Measurements from ENCODE around the gene PFKFB4.

The PFKFB4 gene

GRCh38 chr3:48518069-48518468 is 38.5 kb downstream of the PFKFB4 start:
- Histone ChIP-seq H3K27me3 (ENCODE audit: insufficient read depth, low read depth, severe bottlenecking) (no peaks in the 10 kb centered on the region), H3K9me3 (ENCODE audit: severe bottlenecking) (no peaks in the 10 kb centered on the region), H3K36me3 (no peaks in the 10 kb centered on the region), H3K4me3 (ENCODE audit: low read depth, low read length) (no peak overlapping the region), H3K27ac (no peak overlapping the region)
- no peak for TF ChIP-seq CTCF (IDR thresholded peaks at IDR 0.05; ENCODE audit: low read depth, low read length)
- no peak for DNase-seq

DNA sequence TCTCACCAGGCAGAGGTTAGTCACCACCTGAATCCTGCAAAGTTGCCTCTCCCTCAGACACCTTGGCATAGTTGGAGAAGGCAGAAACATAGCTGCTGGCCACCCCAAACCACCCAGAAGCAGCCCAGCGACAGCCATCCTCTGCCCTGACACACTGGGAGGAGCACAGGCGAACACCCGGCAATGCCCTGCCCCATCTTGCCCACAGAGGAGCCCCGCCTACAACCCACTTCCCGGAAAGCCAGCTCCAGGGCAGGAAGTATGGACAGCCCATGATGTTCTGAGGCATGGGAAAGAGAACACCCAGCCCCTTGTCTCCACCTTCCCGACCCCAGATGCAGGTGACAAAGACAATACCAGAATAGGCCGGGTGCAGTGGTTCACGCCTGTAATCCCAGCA is 40.0 kb downstream of the PFKFB4 start:
- no peak for TF ChIP-seq CTCF (IDR thresholded peaks at IDR 0.05; ENCODE audit: low read depth, low read length)
- no peaks in the 10 kb centered on the region for H3K27me3 ChIP-seq (ENCODE audit: insufficient read depth, low read depth, severe bottlenecking)
- no peak for DNase-seq
- no peak overlapping the region for H3K27ac ChIP-seq
- no peaks in the 10 kb centered on the region for H3K9me3 ChIP-seq (ENCODE audit: severe bottlenecking)
- no peaks in the 10 kb centered on the region for H3K36me3 ChIP-seq
- H3K4me3 ChIP-seq (ENCODE audit: low read depth, low read length): no peak overlapping the region

DNA sequence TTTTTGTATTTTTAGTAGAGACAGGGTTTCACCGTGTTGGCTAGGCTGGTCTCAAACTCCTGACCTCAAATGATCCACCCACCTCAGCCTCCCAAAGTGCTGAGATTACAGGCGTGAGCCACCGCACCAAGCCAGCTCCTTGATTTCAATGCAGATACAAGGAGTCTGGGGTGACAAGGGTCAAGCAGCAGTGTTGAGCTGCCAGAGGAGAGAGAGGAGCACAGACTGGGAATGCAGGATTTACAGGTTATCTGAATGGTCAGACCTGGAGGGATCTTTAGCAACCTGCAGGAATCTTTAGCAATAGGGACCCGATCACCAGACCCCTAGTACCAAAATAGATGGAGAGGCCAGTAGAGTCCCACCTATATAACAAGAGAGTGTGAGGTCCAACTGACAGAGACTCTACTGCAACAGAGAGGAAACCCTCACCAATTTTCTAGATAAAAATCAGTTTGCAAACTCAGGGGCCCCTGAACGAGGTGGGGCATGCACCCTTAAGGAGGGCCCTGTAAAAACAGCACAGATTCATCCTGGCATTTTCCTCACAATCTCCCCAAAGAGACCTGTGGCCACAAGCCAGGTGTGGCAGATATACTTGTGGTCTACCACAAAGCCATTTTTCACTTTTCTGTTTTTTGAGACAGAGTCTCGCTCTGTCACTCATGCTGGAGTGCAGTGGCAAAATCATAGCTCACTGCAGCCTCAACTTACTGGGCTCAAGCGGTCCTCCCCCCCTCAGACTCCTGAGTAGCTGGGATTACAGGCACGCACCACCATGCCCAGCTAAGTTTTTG is 42.0 kb downstream of the PFKFB4 start:
- H3K27me3 ChIP-seq (ENCODE audit: insufficient read depth, low read depth, severe bottlenecking): no peaks in the 10 kb centered on the region
- DNase-seq: no peak
- TF ChIP-seq CTCF (IDR thresholded peaks at IDR 0.05; ENCODE audit: low read depth, low read length): no peak
- no peaks in the 10 kb centered on the region for H3K9me3 ChIP-seq (ENCODE audit: severe bottlenecking)
- H3K36me3 ChIP-seq: no peaks in the 10 kb centered on the region
- H3K4me3 ChIP-seq (ENCODE audit: low read depth, low read length): no peak overlapping the region
- H3K27ac ChIP-seq: no peak overlapping the region

DNA sequence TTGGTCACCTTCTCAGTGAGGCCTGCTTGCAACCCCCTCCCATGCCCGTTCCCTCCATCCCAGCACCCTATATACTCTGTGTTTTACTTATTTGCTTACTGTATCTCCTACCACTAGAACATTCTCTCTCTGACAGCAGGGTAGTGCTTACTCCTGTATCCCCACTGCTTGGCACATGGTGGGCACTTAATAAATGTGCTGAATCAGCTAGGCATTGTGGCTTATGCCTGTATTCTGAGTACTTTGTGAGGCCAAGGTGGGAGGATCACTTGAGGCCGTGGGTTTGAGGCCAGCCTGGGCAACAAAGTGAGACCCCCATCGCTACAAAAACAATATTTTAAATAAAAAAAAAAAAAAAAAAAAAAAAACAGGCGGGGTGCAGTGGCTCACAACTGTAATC is 45.1 kb downstream of the PFKFB4 start:
- Histone ChIP-seq H3K9me3 (ENCODE audit: severe bottlenecking) (no peaks in the 10 kb centered on the region), H3K27me3 (ENCODE audit: insufficient read depth, low read depth, severe bottlenecking) (no peaks in the 10 kb centered on the region), H3K36me3 (no peaks in the 10 kb centered on the region), H3K4me3 (ENCODE audit: low read depth, low read length) (no peak overlapping the region), H3K27ac (no peak overlapping the region)
- no peak for TF ChIP-seq CTCF (IDR thresholded peaks at IDR 0.05; ENCODE audit: low read depth, low read length)
- DNase-seq: no peak

DNA sequence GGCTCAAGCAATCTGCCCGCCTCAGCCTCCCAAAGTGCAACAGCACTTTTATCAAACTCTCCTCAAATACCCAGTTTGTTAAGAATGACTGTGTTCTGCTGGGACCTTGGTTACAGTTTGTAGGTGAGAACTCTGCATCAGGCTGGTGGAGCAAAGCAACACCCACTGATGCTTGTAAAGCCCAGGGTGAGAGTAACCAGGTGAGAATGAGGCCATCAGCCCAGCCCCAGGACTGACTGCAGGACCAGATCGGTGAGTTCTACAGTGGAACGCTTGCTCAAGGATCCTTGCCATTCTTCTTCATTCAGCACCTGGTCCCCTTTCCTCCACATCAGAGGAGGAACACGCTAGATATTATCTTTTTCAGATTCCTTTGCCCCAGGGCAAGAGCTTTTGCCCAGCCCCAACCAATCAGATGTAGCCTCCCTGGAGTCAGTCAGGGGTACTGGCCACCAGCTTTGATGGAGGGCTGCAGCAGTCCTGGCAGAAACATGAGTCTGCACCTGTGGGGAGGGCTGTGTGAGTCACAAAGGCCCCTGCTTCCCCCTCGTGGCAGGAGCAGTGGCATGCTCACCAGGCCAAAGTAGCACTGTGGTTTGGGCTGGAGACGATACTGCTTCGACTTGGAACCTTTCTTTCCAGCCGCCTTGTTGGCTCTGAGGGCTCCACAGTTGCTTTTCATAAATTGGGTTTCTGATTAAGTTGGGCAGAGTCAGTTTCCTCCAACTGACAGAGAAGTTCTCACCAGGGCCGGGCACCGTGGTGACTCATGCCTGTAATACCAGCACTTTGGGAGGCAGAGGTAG is 49.1 kb downstream of the PFKFB4 start:
- peak; percentile 84 for DNase-seq
- no peak overlapping the region for H3K4me3 ChIP-seq (ENCODE audit: low read depth, low read length)
- H3K27ac ChIP-seq: no peak overlapping the region

More for the DNA sequence above, 49.1 kb downstream of the PFKFB4 start:
- Histone ChIP-seq H3K9me3 (ENCODE audit: severe bottlenecking) (no peaks in the 10 kb centered on the region), H3K27me3 (ENCODE audit: insufficient read depth, low read depth, severe bottlenecking) (no peaks in the 10 kb centered on the region), H3K36me3 (no peaks in the 10 kb centered on the region)
- TF ChIP-seq CTCF (IDR thresholded peaks at IDR 0.05; ENCODE audit: low read depth, low read length): peak; percentile 98

Data from WERI-Rb-1 (cell line).